Panc1 (cell line): ENCODE measurements around the gene SLC40A1.

Source experiments
- REST ChIP-seq, 2 experiments: IDR thresholded peaks; 2 replicates each; pipeline ENCODE4 v1.6.1; 2011 to 2012; ENCODE audit warnings: low read depth in 2 of 2, control low read depth in 1 of 2, low read length in 1 of 2, mild to moderate bottlenecking in 1 of 2, moderate library complexity in 1 of 2; ENCODE audit not compliant: insufficient read depth in 1 of 2
- TCF7L2 ChIP-seq: IDR thresholded peaks from 2 replicates; pipeline ENCODE4 v1.6.1; 2011; ENCODE audit warnings: mild to moderate bottlenecking, low read depth, low read length, inconsistent platforms
- TF ChIP-seq, protein P1 (sequence below): fragments of 450-650 bp; IDR thresholded peaks from 2 replicates; pipeline ENCODE4 v1.5.1; 2017; ENCODE audit warnings: mild to moderate bottlenecking

GRCh38 chr2:189576396-189576795, 4.2 kb downstream of the SLC40A1 start:
- TF ChIP-seq, protein P1, sequence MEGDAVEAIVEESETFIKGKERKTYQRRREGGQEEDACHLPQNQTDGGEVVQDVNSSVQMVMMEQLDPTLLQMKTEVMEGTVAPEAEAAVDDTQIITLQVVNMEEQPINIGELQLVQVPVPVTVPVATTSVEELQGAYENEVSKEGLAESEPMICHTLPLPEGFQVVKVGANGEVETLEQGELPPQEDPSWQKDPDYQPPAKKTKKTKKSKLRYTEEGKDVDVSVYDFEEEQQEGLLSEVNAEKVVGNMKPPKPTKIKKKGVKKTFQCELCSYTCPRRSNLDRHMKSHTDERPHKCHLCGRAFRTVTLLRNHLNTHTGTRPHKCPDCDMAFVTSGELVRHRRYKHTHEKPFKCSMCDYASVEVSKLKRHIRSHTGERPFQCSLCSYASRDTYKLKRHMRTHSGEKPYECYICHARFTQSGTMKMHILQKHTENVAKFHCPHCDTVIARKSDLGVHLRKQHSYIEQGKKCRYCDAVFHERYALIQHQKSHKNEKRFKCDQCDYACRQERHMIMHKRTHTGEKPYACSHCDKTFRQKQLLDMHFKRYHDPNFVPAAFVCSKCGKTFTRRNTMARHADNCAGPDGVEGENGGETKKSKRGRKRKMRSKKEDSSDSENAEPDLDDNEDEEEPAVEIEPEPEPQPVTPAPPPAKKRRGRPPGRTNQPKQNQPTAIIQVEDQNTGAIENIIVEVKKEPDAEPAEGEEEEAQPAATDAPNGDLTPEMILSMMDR = no peak
- TF ChIP-seq TCF7L2 (no peak), REST (IDR thresholded peaks at IDR 0.05; ENCODE audit: insufficient read depth in 1 of 2, low read depth in 2 of 2, low read length in 1 of 2) (no peak)
